GM19240 (cell line): Measurements from ENCODE around the gene CDX2.

Source experiments
- DNase-seq: peaks from one replicate; pipeline ENCODE4 v3.0.0; 2011; ENCODE audit warnings: low spot score; ENCODE audit not compliant: insufficient read length

The CDX2 gene

GRCh38 chr13:27918918-27919658 lies 50.0 kb downstream of the CDX2 start:
- DNase-seq = no peak

GRCh38 chr13:27918041-27918917 lies 50.8 kb downstream of the CDX2 start:
- no peak for DNase-seq

GRCh38 chr13:27917121-27917947 lies 51.8 kb downstream of the CDX2 start:
- no peak for DNase-seq

GRCh38 chr13:27915301-27916207 lies 53.6 kb downstream of the CDX2 start:
- DNase-seq = no peak

- no peak for DNase-seq
Measured at GRCh38 chr13:27913160-27913559, 56.0 kb downstream of the CDX2 start.

- no peak for DNase-seq
Measured at GRCh38 chr13:27911521-27911920, 57.6 kb downstream of the CDX2 start.
